ENCODE measurements around the gene NUBPL.

GRCh38 chr14:31895646-31896045 lies 334.4 kb downstream of the NUBPL start:
- TF ChIP-seq CTCF (IDR thresholded peaks at IDR 0.05) (no peak), POLR2A (IDR thresholded peaks at IDR 0.05) (no peak)

All from adrenal gland (tissue), 5 donors.